Activated CD4-positive, alpha-beta T cell treated with anti-CD3 and anti-CD28 coated beads, Interleukin-2, amount 50 U/mL, for 48 hours (primary cell): ENCODE data around the gene PMCH.
"Not testable (repeated sequence)": the region's sequence is repeated elsewhere in the genome, so short reads cannot be mapped to it uniquely, and the experiment has no call there.

Experiments used
- DNase-seq, 2 experiments: peaks; one replicate each; pipeline ENCODE4 v3.0.0-alpha.2; 2020

PMCH gene

GRCh38 chr12:102197789-102198188 is at the start of gene PMCH:
Gene PMCH (minus strand): TSS chr12:102197833. CDS start chr12:102197770, 63 bp downstream.
- DNase-seq, result no peak

- DNase-seq, result not testable (repeated sequence)
These were observed 43.2 kb upstream of the PMCH start for GRCh38 chr12:102240859-102241258.

GRCh38 chr12:102234599-102234998 is 37.0 kb upstream of the PMCH start:
- no peak for DNase-seq

- DNase-seq, result no peak
These were observed 34.8 kb upstream of the PMCH start for GRCh38 chr12:102232446-102232845.

- DNase-seq, result no peak
These were observed 34.4 kb upstream of the PMCH start for GRCh38 chr12:102232036-102232435.

- DNase-seq, result no peak
These were observed 30.3 kb upstream of the PMCH start for GRCh38 chr12:102227954-102228353.

- DNase-seq, result no peak
These were observed 23.1 kb upstream of the PMCH start for GRCh38 chr12:102220736-102221135.

- DNase-seq, result no peak
These were observed 18.5 kb upstream of the PMCH start for GRCh38 chr12:102215992-102216691.

- no peak for DNase-seq
These were observed 6.4 kb upstream of the PMCH start for GRCh38 chr12:102204025-102204424.

GRCh38 chr12:102202556-102202955 is 4.9 kb upstream of the PMCH start:
- no peak for DNase-seq

GRCh38 chr12:102201436-102202061 is 3.9 kb upstream of the PMCH start:
- no peak for DNase-seq

GRCh38 chr12:102195826-102196225 is 1.8 kb downstream of the PMCH start:
- DNase-seq, result no peak

- DNase-seq, result no peak
These were observed 15.0 kb downstream of the PMCH start for GRCh38 chr12:102182635-102183034.

- DNase-seq, result no peak
These were observed 22.9 kb downstream of the PMCH start for GRCh38 chr12:102174761-102175160.

GRCh38 chr12:102174117-102174516 is 23.5 kb downstream of the PMCH start:
- DNase-seq, result no peak

- DNase-seq, result no peak
These were observed 25.2 kb downstream of the PMCH start for GRCh38 chr12:102172436-102172835.

GRCh38 chr12:102171951-102172350 is 25.7 kb downstream of the PMCH start:
- no peak for DNase-seq

GRCh38 chr12:102169922-102170621 is 27.6 kb downstream of the PMCH start:
- DNase-seq, result no peak

GRCh38 chr12:102167821-102168604 is 29.6 kb downstream of the PMCH start:
- DNase-seq, result no peak

GRCh38 chr12:102163383-102163782 is 34.2 kb downstream of the PMCH start:
- no peak for DNase-seq

- DNase-seq, result not testable (repeated sequence)
These were observed 42.4 kb downstream of the PMCH start for GRCh38 chr12:102155206-102155605.

- not testable (repeated sequence) for DNase-seq
These were observed 50.5 kb downstream of the PMCH start for GRCh38 chr12:102147062-102147587.
